ENCODE measurements around the gene CREB1. TPM values are rescaled to one million over a fixed set of nuclear protein-coding genes. Genes with fewer than 3 reads are reported as not detected.
"Not testable (repeated sequence)": the region's sequence is repeated elsewhere in the genome, so short reads cannot be mapped to it uniquely, and the experiment has no call there.

Gene CREB1
- total and polyA plus RNA-seq, 2 donors (not counting 1 experiment from before 2014, with no cell fraction given) = 42.5 to 156 TPM

DNA sequence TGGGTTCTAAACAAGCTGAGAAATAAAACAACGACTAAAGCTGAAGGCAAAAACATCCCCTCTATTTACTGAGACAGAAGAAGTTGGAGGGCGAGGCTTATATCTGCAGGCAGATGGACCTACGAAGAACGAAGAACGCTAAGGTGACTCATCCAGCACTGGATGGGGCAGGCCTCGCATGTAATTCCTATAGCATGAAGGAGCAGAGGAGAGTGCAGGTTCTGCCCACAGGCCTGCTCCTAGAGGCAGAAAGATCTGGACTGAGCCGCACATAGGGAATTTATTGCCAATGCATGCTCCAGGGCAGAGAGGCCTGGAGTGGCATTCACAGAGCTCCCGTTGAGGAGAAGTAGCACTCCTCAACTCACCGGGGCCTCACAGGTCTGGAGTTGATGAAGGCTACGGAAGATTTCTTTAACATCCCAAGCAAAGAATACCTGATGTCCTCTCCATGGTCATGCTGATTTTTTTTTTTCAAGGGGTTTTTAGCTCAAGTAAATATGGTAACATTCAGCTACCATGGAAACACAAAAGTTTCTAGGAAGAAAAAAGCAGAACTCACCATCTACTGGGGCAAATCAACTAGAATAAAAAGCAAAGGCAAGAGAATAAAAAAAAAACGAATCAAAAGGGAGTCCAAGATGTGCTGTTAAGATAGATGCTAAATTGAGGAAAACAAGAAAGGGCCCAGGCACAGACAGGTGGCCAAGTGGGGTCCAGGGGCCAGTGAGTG lies 105.9 kb downstream of the CREB1 start:
- Mint-ChIP-seq H3K27ac (no peak overlapping the region), H3K4me1 (peaks cover 7% of the 10 kb centered on the region), H3K27me3 (no peaks in the 10 kb centered on the region), H3K9me3 (ENCODE audit: insufficient read depth) (no peaks in the 10 kb centered on the region), H3K4me3 (no peak overlapping the region)
- Histone ChIP-seq H3K4me2 (replicated peaks; ENCODE audit: low read depth, low read length, poor library complexity, severe bottlenecking) (no peak overlapping the region), H3K36me3 (replicated peaks in 1 of 2; ENCODE audit: control extremely low read depth in 1 of 2, control insufficient read depth in 1 of 2, extremely low read depth in 1 of 2, insufficient read depth in 2 of 2, low read length in 1 of 2) (no peaks in the 10 kb centered on the region), H3K9me3 (ENCODE audit: control extremely low read depth in 1 of 3, control insufficient read depth in 2 of 3, insufficient read depth in 1 of 3, low read length in 2 of 3) (peaks cover 0 to 9% (median 8%) of the 10 kb centered on the region in 3 donors), H3K4me1 (ENCODE audit: control insufficient read depth in 2 of 2, insufficient read depth in 2 of 2, low read length in 2 of 2) (no peaks in the 10 kb centered on the region), H4K20me1 (ENCODE audit: control insufficient read depth, insufficient read depth, low read length, poor library complexity, severe bottlenecking) (no peaks in the 10 kb centered on the region), H2AFZ (ENCODE audit: insufficient read depth, low read depth, low read length, poor library complexity, severe bottlenecking) (peak overlapping the region; percentile 27), H3K9ac (ENCODE audit: low read length) (no peak overlapping the region), H3K27ac (ENCODE audit: low read length in 2 of 2) (no peak overlapping the region), H3K79me2 (ENCODE audit: control insufficient read depth, insufficient read depth, low read length) (no peaks in the 10 kb centered on the region), H3K4me3 (ENCODE audit: control extremely low read depth in 1 of 5, extremely low read depth in 1 of 5, insufficient read depth in 1 of 5, low read depth in 2 of 5, low read length in 4 of 5) (no peak overlapping the region), H3K27me3 (replicated peaks in 1 of 4; ENCODE audit: control extremely low read depth in 1 of 4, control insufficient read depth in 3 of 4, insufficient read depth in 4 of 4, low read length in 3 of 4) (no peaks in the 10 kb centered on the region)
- intact Hi-C loops (cut with micrococcal nuclease) = no loop called here
- DNase-seq = no peak
- ChIA-PET CTCF (interaction anchor here (1.4 to 2.8 kb wide), 3 partner anchors 8 to 57 kb away, joined by 3 to 8 read pairs (median 7); partner anchors contain the start of gene METTL21A), POLR2A (no interaction called here)
- TF ChIP-seq CTCF (IDR thresholded peaks at IDR 0.05) (no peak), EZH2 (IDR thresholded peaks at IDR 0.05; ENCODE audit: borderline replicate concordance, insufficient read depth, low read depth, low read length, poor library complexity, severe bottlenecking) (no peak)
- 91% methylated on average over 8 of the region's 11 CpGs for WGBS (ENCODE audit: insufficient coverage)
- no peak for ATAC-seq (ENCODE audit: low read depth)

DNA sequence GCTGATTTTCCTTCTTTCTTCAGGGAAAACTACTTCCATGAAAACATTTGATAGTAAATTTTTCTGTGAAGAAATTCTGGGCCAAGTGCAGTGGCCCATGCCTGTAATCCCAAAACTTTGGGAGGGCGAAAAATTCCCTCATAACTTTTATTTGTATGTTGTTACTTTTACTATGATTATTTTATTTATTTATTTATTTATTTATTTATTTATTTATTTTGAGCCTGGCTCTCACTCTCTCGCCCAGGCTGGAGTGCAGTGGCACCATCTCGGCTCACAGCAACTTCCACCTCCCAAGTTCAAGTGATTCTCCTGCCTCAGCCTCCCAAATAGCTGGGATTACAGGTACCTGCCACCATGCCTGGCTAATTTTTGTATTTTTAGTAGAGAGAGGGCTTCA lies 109.5 kb downstream of the CREB1 start:
- H3K27me3 ChIP-seq (replicated peaks in 1 of 4; ENCODE audit: control extremely low read depth in 1 of 4, control insufficient read depth in 3 of 4, insufficient read depth in 4 of 4, low read length in 3 of 4); H3K4me3 ChIP-seq (ENCODE audit: control extremely low read depth in 1 of 5, extremely low read depth in 1 of 5, insufficient read depth in 1 of 5, low read depth in 2 of 5, low read length in 4 of 5); POLR2A ChIA-PET; H4K20me1 ChIP-seq (ENCODE audit: control insufficient read depth, insufficient read depth, low read length, poor library complexity, severe bottlenecking); H3K4me1 Mint-ChIP-seq; DNase-seq; intact Hi-C loops (cut with micrococcal nuclease); H3K4me2 ChIP-seq (replicated peaks; ENCODE audit: low read depth, low read length, poor library complexity, severe bottlenecking); H3K79me2 ChIP-seq (ENCODE audit: control insufficient read depth, insufficient read depth, low read length); H3K27ac ChIP-seq (ENCODE audit: low read length in 2 of 2); H3K9me3 Mint-ChIP-seq (ENCODE audit: insufficient read depth); ATAC-seq (ENCODE audit: low read depth); H3K4me1 ChIP-seq (ENCODE audit: control insufficient read depth in 2 of 2, insufficient read depth in 2 of 2, low read length in 2 of 2); CTCF ChIA-PET; H3K36me3 ChIP-seq (replicated peaks in 1 of 2; ENCODE audit: control extremely low read depth in 1 of 2, control insufficient read depth in 1 of 2, extremely low read depth in 1 of 2, insufficient read depth in 2 of 2, low read length in 1 of 2); H2AFZ ChIP-seq (ENCODE audit: insufficient read depth, low read depth, low read length, poor library complexity, severe bottlenecking); H3K27ac Mint-ChIP-seq; H3K9ac ChIP-seq (ENCODE audit: low read length); H3K27me3 Mint-ChIP-seq; H3K4me3 Mint-ChIP-seq: not testable (repeated sequence)
- WGBS (ENCODE audit: insufficient coverage) = no CpG with 5 or more reads among the region's 3 CpGs
- H3K9me3 ChIP-seq (ENCODE audit: control extremely low read depth in 1 of 3, control insufficient read depth in 2 of 3, insufficient read depth in 1 of 3, low read length in 2 of 3) = peaks cover 2 to 14% (median 9%) of the 10 kb centered on the region in 3 donors

Measured in B cell (primary cell).